Stimulated activated CD4-positive, alpha-beta T cell treated with anti-CD3 and anti-CD28 coated beads, Interleukin-4, amount 100 ng/mL, for 1 hour (primary cell): ENCODE data around the gene ARNT2.

ENCODE experiments used
- DNase-seq: peaks from one replicate; pipeline ENCODE4 v3.0.0-alpha.2; 2020

Gene ARNT2

GRCh38 chr15:80445300-80446041 is 41.3 kb downstream of the ARNT2 start:
- no peak for DNase-seq

GRCh38 chr15:80447077-80447476 is 42.9 kb downstream of the ARNT2 start:
- DNase-seq: no peak

- no peak for DNase-seq
These were observed 45.6 kb downstream of the ARNT2 start for GRCh38 chr15:80449825-80450224.

GRCh38 chr15:80450811-80451321 is 46.7 kb downstream of the ARNT2 start:
- DNase-seq: no peak

GRCh38 chr15:80452166-80452565 is 48.0 kb downstream of the ARNT2 start:
- no peak for DNase-seq

GRCh38 chr15:80455051-80455648 is 51.0 kb downstream of the ARNT2 start:
- no peak for DNase-seq

GRCh38 chr15:80455668-80456442 is 51.7 kb downstream of the ARNT2 start:
- peak; percentile 46 for DNase-seq

GRCh38 chr15:80456517-80457492 is 52.6 kb downstream of the ARNT2 start:
- DNase-seq: no peak

GRCh38 chr15:80457896-80458295 is 53.7 kb downstream of the ARNT2 start:
- DNase-seq: no peak

GRCh38 chr15:80458580-80458979 is 54.4 kb downstream of the ARNT2 start:
- DNase-seq: no peak

- DNase-seq: no peak
These were observed 55.2 kb downstream of the ARNT2 start for GRCh38 chr15:80459380-80459779.

- DNase-seq: no peak
These were observed 55.6 kb downstream of the ARNT2 start for GRCh38 chr15:80459818-80460217.

- DNase-seq: no peak
These were observed 57.3 kb downstream of the ARNT2 start for GRCh38 chr15:80461356-80462095.

- DNase-seq: no peak
These were observed 57.9 kb downstream of the ARNT2 start for GRCh38 chr15:80462111-80462510.

GRCh38 chr15:80462836-80463512 is 58.8 kb downstream of the ARNT2 start:
- no peak for DNase-seq

- no peak for DNase-seq
These were observed 60.9 kb downstream of the ARNT2 start for GRCh38 chr15:80464951-80465625.

- DNase-seq: no peak
These were observed 61.4 kb downstream of the ARNT2 start for GRCh38 chr15:80465626-80466005.

GRCh38 chr15:80466543-80466942 is 62.4 kb downstream of the ARNT2 start:
- DNase-seq: no peak

- DNase-seq: no peak
These were observed 63.1 kb downstream of the ARNT2 start for GRCh38 chr15:80467311-80467714.

- DNase-seq: no peak
These were observed 64.6 kb downstream of the ARNT2 start for GRCh38 chr15:80468796-80469195.

- DNase-seq: no peak
These were observed 67.7 kb downstream of the ARNT2 start for GRCh38 chr15:80471881-80472280.
